ENCODE measurements around the gene MESD. TPM values are rescaled to one million over a fixed set of nuclear protein-coding genes. Genes with fewer than 3 reads are reported as not detected.

Gene MESD
- total and polyA plus RNA-seq, 2 of the 4 experiments (the other 2 are of a cell fraction): 10.0 to 14.0 TPM

GRCh38 chr15:80971143-80971542 is 18.5 kb downstream of the MESD start:
- no peak for ATAC-seq (ENCODE audit: low read depth)
- H2BK20ac ChIP-seq (ENCODE audit: low read depth, low read length): no peak overlapping the region
- ChIA-PET CTCF (interaction anchor here (0.7 kb wide), 1 partner anchor 295 kb away, joined by 6 read pairs; no protein-coding TSS in a partner anchor), POLR2A (ENCODE audit: unreplicated experiment) (no interaction called here)
- no peak overlapping the region for H3K4me2 ChIP-seq (ENCODE audit: low read depth, low read length)
- no peaks in the 10 kb centered on the region for H3K27me3 ChIP-seq (ENCODE audit: control insufficient read depth, insufficient read depth, low read length)
- no peak overlapping the region for H3K4ac ChIP-seq (ENCODE audit: low read depth, low read length)
- no peak overlapping the region for H3K9ac ChIP-seq (ENCODE audit: low read depth, low read length)
- H3K23ac ChIP-seq (ENCODE audit: low read depth, low read length): no peak overlapping the region
- intact Hi-C loops (cut with micrococcal nuclease): loop anchor here (2.0 to 5.0 kb wide), 5 partner anchors 89 to 516 kb away; partner anchors contain the start of gene ABHD17C
- WGBS, 2 experiments (ENCODE audit: extremely low coverage in 2 of 2, insufficient read length in 1 of 2): 73% methylated on average over 2 of the region's 2 CpGs; no CpG with 5 or more reads in 1 of the 2 experiments
- no peak overlapping the region for H2BK15ac ChIP-seq (ENCODE audit: low read depth, low read length)
- H3K36me3 ChIP-seq (ENCODE audit: control insufficient read depth, insufficient read depth, low read length): peaks cover 4% of the 10 kb centered on the region
- H4K20me1 ChIP-seq (ENCODE audit: insufficient read depth, low read length): peaks cover 12% of the 10 kb centered on the region; the same call in 1 of the 2 replicates
- H2AK9ac ChIP-seq (replicated peaks; ENCODE audit: low read depth, low read length, poor library complexity): no peak overlapping the region
- H3K79me1 ChIP-seq (ENCODE audit: low read depth in 1 of 2, low read length in 2 of 2): peaks cover 16 to 19% of the 10 kb centered on the region in 2 experiments
- H3K14ac ChIP-seq (replicated peaks; ENCODE audit: low read depth, low read length): no peak overlapping the region
- H3K9me1 ChIP-seq (ENCODE audit: insufficient read depth, low read length): peaks cover 15% of the 10 kb centered on the region
- no peaks in the 10 kb centered on the region for H3K9me3 ChIP-seq (ENCODE audit: control insufficient read depth, insufficient read depth, low read length)
- BruUV-seq (replicated peaks): no TSS peak
- DNase-seq: no peak
- H2AFZ ChIP-seq (replicated peaks; ENCODE audit: low read length, poor library complexity): no peak overlapping the region
- H2AK5ac ChIP-seq (ENCODE audit: low read depth, low read length): no peak overlapping the region
- no peak overlapping the region for H4K8ac ChIP-seq (ENCODE audit: low read depth in 2 of 2, low read length in 2 of 2)
- no peak overlapping the region for H3K56ac ChIP-seq (ENCODE audit: extremely low read depth, insufficient read depth, low read length)
- no peak overlapping the region for H2BK5ac ChIP-seq (ENCODE audit: low read depth, low read length, poor library complexity, severe bottlenecking)
- H3K27ac ChIP-seq (ENCODE audit: insufficient read depth, low read length): no peak overlapping the region
- H4K91ac ChIP-seq (ENCODE audit: insufficient read depth, low read depth, low read length): no peak overlapping the region
- no peak overlapping the region for H3K18ac ChIP-seq (ENCODE audit: low read depth, low read length)
- no peak overlapping the region for H3K4me3 ChIP-seq (ENCODE audit: insufficient read depth, low read depth, low read length)
- in situ Hi-C loops (cut with MboI; ENCODE audit: low sequenced_read_pairs): loop anchor here (5.0 kb wide), 2 partner anchors 194 to 404 kb away; partner anchors contain the start of gene CEMIP
- peaks cover 13% of the 10 kb centered on the region for H3K4me1 ChIP-seq (ENCODE audit: control insufficient read depth, insufficient read depth, low read length)
- H2BK120ac ChIP-seq (ENCODE audit: low read depth, low read length): no peak overlapping the region
- dilution Hi-C loops (cut with HindIII; ENCODE audit: low sequenced_read_pairs, unreplicated experiment): no loop called here
- TF ChIP-seq ELK1 (IDR thresholded peaks at IDR 0.05; ENCODE audit: borderline replicate concordance, low read depth, low read length) (no peak), SMC3 (IDR thresholded peaks at IDR 0.05; ENCODE audit: low read depth, low read length) (no peak), FOS (IDR thresholded peaks at IDR 0.05; ENCODE audit: low read depth, low read length) (no peak), RFX5 (IDR thresholded peaks at IDR 0.05; ENCODE audit: low read depth, low read length) (no peak), NFE2L2 (IDR thresholded peaks at IDR 0.05; ENCODE audit: low read depth, low read length) (no peak), USF2 (IDR thresholded peaks at IDR 0.05; ENCODE audit: low read depth, low read length) (no peak), MAZ (IDR thresholded peaks at IDR 0.05; ENCODE audit: borderline replicate concordance, low read depth, low read length) (no peak), CEBPB (IDR thresholded peaks at IDR 0.05; ENCODE audit: low read depth, low read length) (no peak), MXI1 (IDR thresholded peaks at IDR 0.05; ENCODE audit: borderline replicate concordance, low read depth, low read length) (no peak), POLR2A (IDR thresholded peaks at IDR 0.05; ENCODE audit: low read depth, low read length) (no peak), CTCF (conservative IDR thresholded peaks at IDR 0.05; ENCODE audit: low read depth, low read length) (no peak), MAFK (IDR thresholded peaks at IDR 0.05; ENCODE audit: low read depth, low read length) (no peak), RAD21 (IDR thresholded peaks at IDR 0.05; ENCODE audit: low read length) (no peak), CHD1 (IDR thresholded peaks at IDR 0.05; ENCODE audit: low read depth, low read length) (no peak)
- no peak overlapping the region for H4K5ac ChIP-seq (ENCODE audit: low read depth, low read length)

All from IMR-90 (cell line).